Liver (tissue), 9 donors: Measurements from ENCODE around the gene NFIA. TPM values are rescaled to one million over a fixed set of nuclear protein-coding genes. Genes with fewer than 3 reads are reported as not detected.

Experiments
- DNase-seq: peaks from one replicate; pipeline ENCODE4 v3.0.0-alpha.2; 2017; ENCODE audit warnings: low spot score
- H3K27ac ChIP-seq, 2 donors: one replicate each; pipeline ENCODE4 v1.7.0; 2013; ENCODE audit warnings: inconsistent platforms in 2 of 2, low read length in 2 of 2, control low read depth in 1 of 2, low read depth in 1 of 2, mild to moderate bottlenecking in 1 of 2
- H3K27me3 ChIP-seq, 4 donors: one replicate each; pipeline versions ENCODE4 v1.6.1 to v1.7.0; 2013; ENCODE audit warnings: low read length in 3 of 4, inconsistent platforms in 1 of 4, mild to moderate bottlenecking in 1 of 4, moderate library complexity in 1 of 4; ENCODE audit not compliant: control insufficient read depth in 4 of 4, insufficient read depth in 4 of 4
- H3K36me3 ChIP-seq, 4 donors: one replicate each; pipeline versions ENCODE4 v1.6.1 to v1.7.0; 2013; ENCODE audit warnings: low read length in 3 of 4, mild to moderate bottlenecking in 3 of 4, low read depth in 1 of 4, moderate library complexity in 1 of 4; ENCODE audit not compliant: control insufficient read depth in 4 of 4, insufficient read depth in 3 of 4
- H3K4me1 ChIP-seq, 4 donors: one replicate each; pipeline versions ENCODE4 v1.6.1 to v1.7.0; 2013; ENCODE audit warnings: low read length in 3 of 4, mild to moderate bottlenecking in 3 of 4, moderate library complexity in 1 of 4; ENCODE audit not compliant: control insufficient read depth in 4 of 4, insufficient read depth in 4 of 4
- H3K4me3 ChIP-seq, 3 donors: one replicate each; pipeline versions ENCODE4 v1.6.1 to v1.7.0; 2013; ENCODE audit warnings: low read length in 3 of 3, control low read depth in 1 of 3, low read depth in 1 of 3, mild to moderate bottlenecking in 1 of 3
- H3K9ac ChIP-seq, 2 donors: one replicate each; pipeline ENCODE4 v1.7.0; 2013; ENCODE audit warnings: low read length in 2 of 2, mild to moderate bottlenecking in 2 of 2, moderate library complexity in 2 of 2, control low read depth in 1 of 2, low read depth in 1 of 2
- H3K9me3 ChIP-seq, 4 donors: one replicate each; pipeline versions ENCODE4 v1.6.1 to v1.7.0; 2013; ENCODE audit warnings: low read length in 3 of 4; ENCODE audit not compliant: control insufficient read depth in 4 of 4
- EGR1 ChIP-seq, 2 donors: IDR thresholded peaks; 2 replicates each; pipeline ENCODE4 v1.6.1; 2016 to 2018; ENCODE audit warnings: antibody characterized with exemption in 2 of 2, low read depth in 2 of 2
- FOXA1 ChIP-seq: IDR thresholded peaks from 2 replicates; pipeline ENCODE4 v1.6.1; 2016; ENCODE audit warnings: antibody characterized with exemption
- FOXA2 ChIP-seq: IDR thresholded peaks from 2 replicates; pipeline ENCODE4 v1.6.1; 2016; ENCODE audit warnings: antibody characterized with exemption
- GABPA ChIP-seq, 2 donors: IDR thresholded peaks in 1 of 2; conservative IDR thresholded peaks in 1 of 2; 2 replicates each; pipeline ENCODE4 v1.6.1; 2016; ENCODE audit warnings: antibody characterized with exemption in 2 of 2, mild to moderate bottlenecking in 1 of 2, moderate library complexity in 1 of 2
- HNF4G ChIP-seq: IDR thresholded peaks from 2 replicates; pipeline ENCODE4 v1.6.1; 2016; ENCODE audit warnings: antibody characterized with exemption
- JUND ChIP-seq, 2 donors: IDR thresholded peaks; 2 replicates each; pipeline ENCODE4 v1.6.1; 2016; ENCODE audit warnings: antibody characterized with exemption in 2 of 2
- NR2F2 ChIP-seq: IDR thresholded peaks from 2 replicates; pipeline ENCODE4 v1.6.1; 2016; ENCODE audit warnings: antibody characterized with exemption
- RAD21 ChIP-seq, 2 donors: IDR thresholded peaks; 2 replicates each; pipeline ENCODE4 v1.6.1; 2016; ENCODE audit warnings: antibody characterized with exemption in 2 of 2, mild to moderate bottlenecking in 2 of 2
- SP1 ChIP-seq: IDR thresholded peaks from 2 replicates; pipeline ENCODE4 v1.6.1; 2018; ENCODE audit warnings: antibody characterized with exemption, mild to moderate bottlenecking
- TAF1 ChIP-seq: conservative IDR thresholded peaks from 2 replicates; pipeline ENCODE4 v1.6.1; 2016; ENCODE audit warnings: antibody characterized with exemption, mild to moderate bottlenecking
- YY1 ChIP-seq: IDR thresholded peaks from 2 replicates; pipeline ENCODE4 v1.6.1; 2016; ENCODE audit warnings: antibody characterized with exemption, mild to moderate bottlenecking
- WGBS: extraction: QIAGEN DNeasy Blood & Tissue Kit; methylation state at CpG from one replicate; pipeline ENCODE4 v1.1.7; 2013; 5-methylcytosine and 5-hydroxymethylcytosine counted together
- polyA plus RNA-seq, 2 donors: library from polyadenylated mRNA; stranded (reverse) in 1 of 2; unstranded in 1 of 2; fragments of 200-250 nt in 1 of 2; fragments of >200 nt in 1 of 2; fragmentation: Nextera tagmentation in 1 of 2; extraction: Ambion mirVana in 1 of 2; gene quantifications; one replicate each; pipeline versions ENCODE4 v1.2.1 to v1.2.3, GENCODE V29; 2013 to 2015
- total RNA-seq, 2 donors: library from RNA; depleted of rRNA; stranded (reverse); fragments of >200 nt; gene quantifications; one replicate each; pipeline ENCODE4 v1.2.3, GENCODE V29; 2014
- TF ChIP-seq, protein P1 (sequence below): IDR thresholded peaks from 2 replicates; pipeline ENCODE4 v1.6.1; 2016; ENCODE audit warnings: antibody characterized with exemption, mild to moderate bottlenecking
- TF ChIP-seq, protein P2 (sequence below): fragments of 150-350 bp; IDR thresholded peaks from 2 replicates; pipeline ENCODE4 v1.5.1; 2017; ENCODE audit warnings: improper control_type of control experiment, low read depth, low read length; ENCODE audit not compliant: missing input control
- TF ChIP-seq, protein P3 (sequence below): IDR thresholded peaks from 2 replicates; pipeline ENCODE4 v1.6.1; 2016; ENCODE audit warnings: antibody characterized with exemption
- TF ChIP-seq, protein P4 (sequence below): IDR thresholded peaks from 2 replicates; pipeline ENCODE4 v1.6.1; 2016; ENCODE audit warnings: antibody characterized with exemption
- donor health status: healthy.
- donor health status: healthy.
- donor health status: healthy.
- donor health status: healthy.
- donor health status: healthy.

The NFIA gene
- total and polyA plus RNA-seq, 4 donors, result 6.8 to 53.7 (median 22.2) TPM

DNA sequence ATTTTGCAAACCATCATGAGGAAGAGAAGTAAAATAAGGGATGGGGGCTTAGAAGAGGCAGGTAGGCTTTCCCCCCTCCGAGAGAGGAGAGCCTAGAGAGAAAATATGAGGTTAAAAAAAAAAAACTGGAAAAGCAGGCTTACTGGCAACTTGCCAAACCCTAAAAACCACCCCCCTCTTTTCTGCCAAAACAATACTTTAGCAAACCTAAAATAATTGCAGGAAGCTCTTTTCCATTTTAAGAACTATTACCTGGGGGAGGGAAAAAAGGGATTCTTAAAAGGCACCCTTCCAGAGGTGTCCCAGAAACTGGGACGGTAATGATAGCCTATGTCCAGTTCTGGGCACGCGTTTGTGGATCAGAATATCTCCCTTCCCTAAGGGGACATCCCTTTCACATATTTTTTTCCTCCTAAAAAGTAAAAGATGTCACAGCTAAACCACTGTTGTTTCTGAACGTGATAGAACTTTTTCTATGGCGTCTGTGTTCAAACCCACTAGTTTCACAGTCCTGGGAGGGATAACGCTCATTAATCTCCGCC is 1.1 kb upstream of the NFIA start:
- Histone ChIP-seq H3K36me3 (no peaks in the 10 kb centered on the region), H3K4me3 (peak overlapping the region; percentile 57 to 100 (median 62)), H3K9me3 (no peaks in the 10 kb centered on the region), H3K9ac (peak overlapping the region; percentile 68 to 78), H3K4me1 (peaks cover 4 to 59% (median 49%) of the 10 kb centered on the region in 4 donors), H3K27me3 (no peaks in the 10 kb centered on the region), H3K27ac (peak overlapping the region; percentile 97 to 98)
- WGBS, result 4% methylated on average over 8 of the region's 8 CpGs
- no peak for DNase-seq
- TF ChIP-seq YY1, result peak; percentile 14
- no peak for TF ChIP-seq EGR1 (IDR thresholded peaks at IDR 0.05; ENCODE audit: low read depth in 2 of 2)
- no peak for TF ChIP-seq TAF1

DNA sequence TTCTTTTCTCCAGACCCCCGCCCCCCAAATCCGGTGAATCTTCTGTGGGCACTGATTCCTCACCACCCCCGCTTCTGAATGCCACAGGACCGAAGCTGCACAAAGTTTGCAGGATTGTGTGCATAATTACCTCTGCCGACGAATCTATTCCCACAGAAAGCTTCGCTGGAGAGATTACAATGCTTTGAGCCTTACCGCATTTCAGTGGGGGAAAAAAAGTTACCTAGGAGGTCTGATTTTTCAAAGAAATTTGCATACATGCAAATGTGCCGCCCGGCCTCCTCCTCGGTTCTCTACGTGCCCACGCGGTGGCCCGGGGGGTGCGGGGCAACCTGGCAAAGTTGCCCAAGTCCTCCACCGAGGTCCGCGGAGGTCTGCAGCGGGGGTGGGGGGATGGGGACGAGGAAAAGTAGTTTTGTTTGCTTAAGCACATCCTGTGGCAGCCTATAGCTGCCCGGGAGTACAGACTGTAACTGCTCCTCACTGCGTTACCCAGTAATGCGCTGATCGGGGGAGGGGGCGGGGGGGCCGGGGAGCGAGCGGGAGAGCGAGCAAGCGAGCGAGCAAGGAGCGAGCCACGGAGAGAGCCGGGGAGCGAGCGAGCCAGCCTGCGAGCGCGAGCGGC is 563 bp upstream of the NFIA start:
- peak; percentile 68 for DNase-seq
- H3K27ac ChIP-seq, result peak overlapping the region; percentile 97 to 98
- H3K9ac ChIP-seq, result peak overlapping the region; percentile 68 to 78
- TF ChIP-seq NR2F2 (no peak), TAF1 (no peak), HNF4G (no peak), FOXA2 (no peak), FOXA1 (no peak), EGR1 (IDR thresholded peaks at IDR 0.05; ENCODE audit: low read depth in 2 of 2) (no peak), GABPA (IDR thresholded peaks at IDR 0.05 in 1 of 2, conservative IDR thresholded peaks at IDR 0.05 in 1 of 2) (no peak), JUND (IDR thresholded peaks at IDR 0.05) (no peak), SP1 (no peak), RAD21 (IDR thresholded peaks at IDR 0.05) (no peak), YY1 (no peak)
- TF ChIP-seq, protein P1, sequence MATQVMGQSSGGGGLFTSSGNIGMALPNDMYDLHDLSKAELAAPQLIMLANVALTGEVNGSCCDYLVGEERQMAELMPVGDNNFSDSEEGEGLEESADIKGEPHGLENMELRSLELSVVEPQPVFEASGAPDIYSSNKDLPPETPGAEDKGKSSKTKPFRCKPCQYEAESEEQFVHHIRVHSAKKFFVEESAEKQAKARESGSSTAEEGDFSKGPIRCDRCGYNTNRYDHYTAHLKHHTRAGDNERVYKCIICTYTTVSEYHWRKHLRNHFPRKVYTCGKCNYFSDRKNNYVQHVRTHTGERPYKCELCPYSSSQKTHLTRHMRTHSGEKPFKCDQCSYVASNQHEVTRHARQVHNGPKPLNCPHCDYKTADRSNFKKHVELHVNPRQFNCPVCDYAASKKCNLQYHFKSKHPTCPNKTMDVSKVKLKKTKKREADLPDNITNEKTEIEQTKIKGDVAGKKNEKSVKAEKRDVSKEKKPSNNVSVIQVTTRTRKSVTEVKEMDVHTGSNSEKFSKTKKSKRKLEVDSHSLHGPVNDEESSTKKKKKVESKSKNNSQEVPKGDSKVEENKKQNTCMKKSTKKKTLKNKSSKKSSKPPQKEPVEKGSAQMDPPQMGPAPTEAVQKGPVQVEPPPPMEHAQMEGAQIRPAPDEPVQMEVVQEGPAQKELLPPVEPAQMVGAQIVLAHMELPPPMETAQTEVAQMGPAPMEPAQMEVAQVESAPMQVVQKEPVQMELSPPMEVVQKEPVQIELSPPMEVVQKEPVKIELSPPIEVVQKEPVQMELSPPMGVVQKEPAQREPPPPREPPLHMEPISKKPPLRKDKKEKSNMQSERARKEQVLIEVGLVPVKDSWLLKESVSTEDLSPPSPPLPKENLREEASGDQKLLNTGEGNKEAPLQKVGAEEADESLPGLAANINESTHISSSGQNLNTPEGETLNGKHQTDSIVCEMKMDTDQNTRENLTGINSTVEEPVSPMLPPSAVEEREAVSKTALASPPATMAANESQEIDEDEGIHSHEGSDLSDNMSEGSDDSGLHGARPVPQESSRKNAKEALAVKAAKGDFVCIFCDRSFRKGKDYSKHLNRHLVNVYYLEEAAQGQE, result no peak
- TF ChIP-seq, protein P2, sequence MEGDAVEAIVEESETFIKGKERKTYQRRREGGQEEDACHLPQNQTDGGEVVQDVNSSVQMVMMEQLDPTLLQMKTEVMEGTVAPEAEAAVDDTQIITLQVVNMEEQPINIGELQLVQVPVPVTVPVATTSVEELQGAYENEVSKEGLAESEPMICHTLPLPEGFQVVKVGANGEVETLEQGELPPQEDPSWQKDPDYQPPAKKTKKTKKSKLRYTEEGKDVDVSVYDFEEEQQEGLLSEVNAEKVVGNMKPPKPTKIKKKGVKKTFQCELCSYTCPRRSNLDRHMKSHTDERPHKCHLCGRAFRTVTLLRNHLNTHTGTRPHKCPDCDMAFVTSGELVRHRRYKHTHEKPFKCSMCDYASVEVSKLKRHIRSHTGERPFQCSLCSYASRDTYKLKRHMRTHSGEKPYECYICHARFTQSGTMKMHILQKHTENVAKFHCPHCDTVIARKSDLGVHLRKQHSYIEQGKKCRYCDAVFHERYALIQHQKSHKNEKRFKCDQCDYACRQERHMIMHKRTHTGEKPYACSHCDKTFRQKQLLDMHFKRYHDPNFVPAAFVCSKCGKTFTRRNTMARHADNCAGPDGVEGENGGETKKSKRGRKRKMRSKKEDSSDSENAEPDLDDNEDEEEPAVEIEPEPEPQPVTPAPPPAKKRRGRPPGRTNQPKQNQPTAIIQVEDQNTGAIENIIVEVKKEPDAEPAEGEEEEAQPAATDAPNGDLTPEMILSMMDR, result no peak
- TF ChIP-seq, protein P3, sequence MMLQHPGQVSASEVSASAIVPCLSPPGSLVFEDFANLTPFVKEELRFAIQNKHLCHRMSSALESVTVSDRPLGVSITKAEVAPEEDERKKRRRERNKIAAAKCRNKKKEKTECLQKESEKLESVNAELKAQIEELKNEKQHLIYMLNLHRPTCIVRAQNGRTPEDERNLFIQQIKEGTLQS, result no peak
- TF ChIP-seq, protein P4, sequence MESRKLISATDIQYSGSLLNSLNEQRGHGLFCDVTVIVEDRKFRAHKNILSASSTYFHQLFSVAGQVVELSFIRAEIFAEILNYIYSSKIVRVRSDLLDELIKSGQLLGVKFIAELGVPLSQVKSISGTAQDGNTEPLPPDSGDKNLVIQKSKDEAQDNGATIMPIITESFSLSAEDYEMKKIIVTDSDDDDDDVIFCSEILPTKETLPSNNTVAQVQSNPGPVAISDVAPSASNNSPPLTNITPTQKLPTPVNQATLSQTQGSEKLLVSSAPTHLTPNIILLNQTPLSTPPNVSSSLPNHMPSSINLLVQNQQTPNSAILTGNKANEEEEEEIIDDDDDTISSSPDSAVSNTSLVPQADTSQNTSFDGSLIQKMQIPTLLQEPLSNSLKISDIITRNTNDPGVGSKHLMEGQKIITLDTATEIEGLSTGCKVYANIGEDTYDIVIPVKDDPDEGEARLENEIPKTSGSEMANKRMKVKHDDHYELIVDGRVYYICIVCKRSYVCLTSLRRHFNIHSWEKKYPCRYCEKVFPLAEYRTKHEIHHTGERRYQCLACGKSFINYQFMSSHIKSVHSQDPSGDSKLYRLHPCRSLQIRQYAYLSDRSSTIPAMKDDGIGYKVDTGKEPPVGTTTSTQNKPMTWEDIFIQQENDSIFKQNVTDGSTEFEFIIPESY, result no peak
- H3K36me3 ChIP-seq, result no peaks in the 10 kb centered on the region
- H3K4me1 ChIP-seq, result peaks cover 4 to 58% (median 47%) of the 10 kb centered on the region in 4 donors
- 2% methylated on average over 41 of the region's 41 CpGs for WGBS
- H3K9me3 ChIP-seq, result no peaks in the 10 kb centered on the region
- H3K27me3 ChIP-seq, result no peaks in the 10 kb centered on the region
- peak overlapping the region; percentile 57 to 100 (median 62) for H3K4me3 ChIP-seq
